GM23338 (cell line): ENCODE data around the gene XKR8.

Experiments
- CREB1 ChIP-seq: fragments of 250-450 bp; sonication (Bioruptor Pico); IDR thresholded peaks from 2 replicates; pipeline ENCODE4 v1.5.0; 2020; ENCODE audit warnings: low read depth, mild to moderate bottlenecking, moderate library complexity
- EZH2 ChIP-seq: fragments of 200-600 bp; sonication (generic); IDR thresholded peaks from one replicate; pipeline ENCODE4 v1.8.0; 2017; ENCODE audit warnings: antibody characterized with exemption, mild to moderate bottlenecking, low read depth; ENCODE audit not compliant: unreplicated experiment
- EZH2phosphoT487 ChIP-seq: fragments of 200-600 bp; sonication (generic); IDR thresholded peaks from one replicate; pipeline ENCODE4 v1.8.1; 2018; ENCODE audit warnings: antibody characterized with exemption; ENCODE audit not compliant: unreplicated experiment
- JUNB ChIP-seq: IDR thresholded peaks from one replicate; pipeline ENCODE4 v1.6.1; 2016; ENCODE audit warnings: antibody characterized with exemption; ENCODE audit not compliant: unreplicated experiment
- POLR2AphosphoS5 ChIP-seq: IDR thresholded peaks from 2 replicates; pipeline ENCODE4 v1.6.1; 2016; ENCODE audit warnings: antibody characterized with exemption, low read depth
- STAT1 ChIP-seq: IDR thresholded peaks from one replicate; pipeline ENCODE4 v1.6.1; 2016; ENCODE audit warnings: antibody characterized with exemption; ENCODE audit not compliant: unreplicated experiment
- ZNF331 ChIP-seq: fragments of 250-450 bp; sonication (Bioruptor Pico); IDR thresholded peaks from 2 replicates; pipeline ENCODE4 v1.5.0; 2020; ENCODE audit warnings: low read depth, mild to moderate bottlenecking, moderate library complexity
- TF ChIP-seq, protein P1 (sequence below), 2 experiments: fragments of 200-600 bp in 1 of 2; sonication (generic) in 1 of 2; conservative IDR thresholded peaks; 2 replicates each; pipeline versions ENCODE4 v1.5.1 to v1.6.1; 2016 to 2017; ENCODE audit warnings: antibody characterized with exemption in 2 of 2, low read depth in 2 of 2, mild to moderate bottlenecking in 2 of 2, moderate library complexity in 1 of 2
- TF ChIP-seq, protein P2 (sequence below): IDR thresholded peaks from one replicate; pipeline ENCODE4 v1.6.1; 2018; ENCODE audit warnings: antibody characterized with exemption; ENCODE audit not compliant: unreplicated experiment
- TF ChIP-seq, protein P3 (sequence below): IDR thresholded peaks from 2 replicates; pipeline ENCODE4 v1.6.1; 2016; ENCODE audit warnings: antibody characterized with exemption

DNA sequence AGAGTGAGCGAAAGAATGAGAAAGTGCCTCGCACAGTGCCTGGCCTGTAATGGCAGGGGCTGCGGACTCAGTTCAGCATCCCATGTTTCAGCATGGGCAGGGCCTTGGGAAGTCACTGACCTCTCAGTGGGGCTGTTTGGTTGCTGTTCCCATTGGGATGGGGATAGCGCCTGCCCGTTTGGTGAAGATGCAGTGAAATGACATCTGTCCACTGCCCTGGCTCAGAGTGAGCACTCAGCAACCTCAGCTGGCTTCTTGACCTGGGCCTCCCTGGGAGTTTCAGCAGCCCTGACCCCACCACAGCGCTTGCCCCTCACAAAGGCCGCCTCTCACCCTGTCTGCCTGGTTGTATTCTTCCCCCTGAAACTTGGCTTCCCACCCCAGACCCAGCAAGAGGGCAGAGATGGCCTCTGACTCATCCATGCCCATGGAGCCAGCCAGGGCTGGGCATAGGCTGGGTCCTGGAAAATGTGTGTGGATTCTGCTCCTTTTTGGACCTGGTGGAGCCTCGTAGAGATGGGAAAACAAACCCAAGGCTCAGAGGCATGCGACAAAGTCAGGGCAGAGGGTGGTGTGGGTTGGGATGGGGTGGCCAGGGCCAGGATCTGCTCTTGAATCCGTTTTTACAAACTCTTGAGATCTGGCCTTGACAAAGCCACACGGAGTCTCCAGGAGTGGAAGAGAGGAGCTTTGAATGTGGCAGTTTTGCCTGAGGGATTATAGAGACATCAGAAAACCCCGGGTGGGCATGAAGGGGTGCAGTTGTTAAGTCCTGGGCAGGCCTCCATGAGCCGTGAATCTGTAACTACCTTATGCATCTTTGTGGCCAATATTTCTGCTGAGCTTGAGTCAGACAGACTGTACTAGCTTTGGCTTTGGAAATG, 1.2 kb downstream of the XKR8 start:
- TF ChIP-seq, protein P1, sequence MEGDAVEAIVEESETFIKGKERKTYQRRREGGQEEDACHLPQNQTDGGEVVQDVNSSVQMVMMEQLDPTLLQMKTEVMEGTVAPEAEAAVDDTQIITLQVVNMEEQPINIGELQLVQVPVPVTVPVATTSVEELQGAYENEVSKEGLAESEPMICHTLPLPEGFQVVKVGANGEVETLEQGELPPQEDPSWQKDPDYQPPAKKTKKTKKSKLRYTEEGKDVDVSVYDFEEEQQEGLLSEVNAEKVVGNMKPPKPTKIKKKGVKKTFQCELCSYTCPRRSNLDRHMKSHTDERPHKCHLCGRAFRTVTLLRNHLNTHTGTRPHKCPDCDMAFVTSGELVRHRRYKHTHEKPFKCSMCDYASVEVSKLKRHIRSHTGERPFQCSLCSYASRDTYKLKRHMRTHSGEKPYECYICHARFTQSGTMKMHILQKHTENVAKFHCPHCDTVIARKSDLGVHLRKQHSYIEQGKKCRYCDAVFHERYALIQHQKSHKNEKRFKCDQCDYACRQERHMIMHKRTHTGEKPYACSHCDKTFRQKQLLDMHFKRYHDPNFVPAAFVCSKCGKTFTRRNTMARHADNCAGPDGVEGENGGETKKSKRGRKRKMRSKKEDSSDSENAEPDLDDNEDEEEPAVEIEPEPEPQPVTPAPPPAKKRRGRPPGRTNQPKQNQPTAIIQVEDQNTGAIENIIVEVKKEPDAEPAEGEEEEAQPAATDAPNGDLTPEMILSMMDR (conservative IDR thresholded peaks at IDR 0.05; ENCODE audit: low read depth in 2 of 2) = no peak
- no peak for TF ChIP-seq POLR2AphosphoS5
- TF ChIP-seq, protein P2, sequence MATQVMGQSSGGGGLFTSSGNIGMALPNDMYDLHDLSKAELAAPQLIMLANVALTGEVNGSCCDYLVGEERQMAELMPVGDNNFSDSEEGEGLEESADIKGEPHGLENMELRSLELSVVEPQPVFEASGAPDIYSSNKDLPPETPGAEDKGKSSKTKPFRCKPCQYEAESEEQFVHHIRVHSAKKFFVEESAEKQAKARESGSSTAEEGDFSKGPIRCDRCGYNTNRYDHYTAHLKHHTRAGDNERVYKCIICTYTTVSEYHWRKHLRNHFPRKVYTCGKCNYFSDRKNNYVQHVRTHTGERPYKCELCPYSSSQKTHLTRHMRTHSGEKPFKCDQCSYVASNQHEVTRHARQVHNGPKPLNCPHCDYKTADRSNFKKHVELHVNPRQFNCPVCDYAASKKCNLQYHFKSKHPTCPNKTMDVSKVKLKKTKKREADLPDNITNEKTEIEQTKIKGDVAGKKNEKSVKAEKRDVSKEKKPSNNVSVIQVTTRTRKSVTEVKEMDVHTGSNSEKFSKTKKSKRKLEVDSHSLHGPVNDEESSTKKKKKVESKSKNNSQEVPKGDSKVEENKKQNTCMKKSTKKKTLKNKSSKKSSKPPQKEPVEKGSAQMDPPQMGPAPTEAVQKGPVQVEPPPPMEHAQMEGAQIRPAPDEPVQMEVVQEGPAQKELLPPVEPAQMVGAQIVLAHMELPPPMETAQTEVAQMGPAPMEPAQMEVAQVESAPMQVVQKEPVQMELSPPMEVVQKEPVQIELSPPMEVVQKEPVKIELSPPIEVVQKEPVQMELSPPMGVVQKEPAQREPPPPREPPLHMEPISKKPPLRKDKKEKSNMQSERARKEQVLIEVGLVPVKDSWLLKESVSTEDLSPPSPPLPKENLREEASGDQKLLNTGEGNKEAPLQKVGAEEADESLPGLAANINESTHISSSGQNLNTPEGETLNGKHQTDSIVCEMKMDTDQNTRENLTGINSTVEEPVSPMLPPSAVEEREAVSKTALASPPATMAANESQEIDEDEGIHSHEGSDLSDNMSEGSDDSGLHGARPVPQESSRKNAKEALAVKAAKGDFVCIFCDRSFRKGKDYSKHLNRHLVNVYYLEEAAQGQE = no peak
- TF ChIP-seq EZH2phosphoT487 = no peak
- no peak for TF ChIP-seq STAT1
- TF ChIP-seq CREB1 (CRISPR knock-in tag) = no peak
- no peak for TF ChIP-seq EZH2
- TF ChIP-seq JUNB = no peak
- TF ChIP-seq, protein P3, sequence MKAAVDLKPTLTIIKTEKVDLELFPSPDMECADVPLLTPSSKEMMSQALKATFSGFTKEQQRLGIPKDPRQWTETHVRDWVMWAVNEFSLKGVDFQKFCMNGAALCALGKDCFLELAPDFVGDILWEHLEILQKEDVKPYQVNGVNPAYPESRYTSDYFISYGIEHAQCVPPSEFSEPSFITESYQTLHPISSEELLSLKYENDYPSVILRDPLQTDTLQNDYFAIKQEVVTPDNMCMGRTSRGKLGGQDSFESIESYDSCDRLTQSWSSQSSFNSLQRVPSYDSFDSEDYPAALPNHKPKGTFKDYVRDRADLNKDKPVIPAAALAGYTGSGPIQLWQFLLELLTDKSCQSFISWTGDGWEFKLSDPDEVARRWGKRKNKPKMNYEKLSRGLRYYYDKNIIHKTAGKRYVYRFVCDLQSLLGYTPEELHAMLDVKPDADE = no peak
- TF ChIP-seq ZNF331 (CRISPR knock-in tag) = no peak
